GM03348 (cell line): ENCODE data around the gene ADCY1.
A peak's percentile ranks its signal among the peaks of the same experiment; 100 is the strongest.

ENCODE experiments used
- DNase-seq: peaks from one replicate; pipeline ENCODE4 v3.0.0; 2012; ENCODE audit warnings: low spot score

ADCY1 gene

GRCh38 chr7:45677311-45677900, 103.2 kb downstream of the ADCY1 start:
- DNase-seq: no peak

GRCh38 chr7:45679516-45679915, 105.3 kb downstream of the ADCY1 start:
- DNase-seq: no peak

GRCh38 chr7:45680776-45681175, 106.6 kb downstream of the ADCY1 start:
- no peak for DNase-seq

GRCh38 chr7:45681596-45682357, 107.6 kb downstream of the ADCY1 start:
- no peak for DNase-seq

GRCh38 chr7:45682358-45682735, 108.2 kb downstream of the ADCY1 start:
- DNase-seq: peak; percentile 4

GRCh38 chr7:45682836-45683555, 108.8 kb downstream of the ADCY1 start:
- DNase-seq: peak; percentile 20

- DNase-seq: no peak
These were observed 109.5 kb downstream of the ADCY1 start for GRCh38 chr7:45683556-45684148.

GRCh38 chr7:45684910-45685618, 110.9 kb downstream of the ADCY1 start:
- DNase-seq: no peak

GRCh38 chr7:45685619-45686240, 111.6 kb downstream of the ADCY1 start:
- no peak for DNase-seq

GRCh38 chr7:45686441-45687184, 112.4 kb downstream of the ADCY1 start:
- DNase-seq: no peak

- no peak for DNase-seq
These were observed 113.0 kb downstream of the ADCY1 start for GRCh38 chr7:45687185-45687560.

- DNase-seq: no peak
These were observed 113.6 kb downstream of the ADCY1 start for GRCh38 chr7:45687721-45688120.

GRCh38 chr7:45688382-45688781, 114.2 kb downstream of the ADCY1 start:
- DNase-seq: no peak

GRCh38 chr7:45689011-45689796, 115.0 kb downstream of the ADCY1 start:
- peak; percentile 76 for DNase-seq

GRCh38 chr7:45689797-45690761, 115.9 kb downstream of the ADCY1 start:
- DNase-seq: no peak

- no peak for DNase-seq
These were observed 116.6 kb downstream of the ADCY1 start for GRCh38 chr7:45690762-45691150.

GRCh38 chr7:45691155-45691656, 117.0 kb downstream of the ADCY1 start:
- no peak for DNase-seq

GRCh38 chr7:45692031-45692430, 117.9 kb downstream of the ADCY1 start:
- no peak for DNase-seq
